PC-3 (cell line): Measurements from ENCODE around the gene GZMH.

Source experiments
- CTCF ChIP-seq: fragments of 300-600 bp; sonication (generic); conservative IDR thresholded peaks from 2 replicates; pipeline ENCODE4 v1.5.1; 2017; ENCODE audit warnings: antibody characterized with exemption, low read depth, mild to moderate bottlenecking, low read length
- EZH2 ChIP-seq: fragments of 300-600 bp; sonication (generic); IDR thresholded peaks from one replicate; pipeline ENCODE4 v1.6.1; 2017; ENCODE audit warnings: antibody characterized with exemption, mild to moderate bottlenecking, low read length; ENCODE audit not compliant: unreplicated experiment

DNA sequence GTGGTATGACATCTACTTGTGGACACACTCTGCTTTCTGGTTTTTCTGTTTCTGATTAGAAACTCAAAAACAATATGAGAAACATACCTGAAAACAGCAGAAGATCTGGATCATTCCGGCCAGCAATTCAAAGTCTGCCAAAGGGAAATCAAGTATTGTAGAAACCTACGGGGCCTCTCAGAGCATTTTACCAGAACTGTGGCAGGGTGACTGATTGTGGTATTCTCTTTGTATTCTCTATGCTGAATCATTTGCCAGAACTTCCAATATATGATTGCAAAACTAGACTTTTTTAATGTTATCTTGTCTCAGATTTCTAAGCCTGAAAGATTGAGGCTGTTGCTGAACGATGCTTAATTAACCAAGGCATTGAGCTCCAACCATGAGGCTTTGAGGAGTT is 30.4 kb upstream of the GZMH start:
- TF ChIP-seq CTCF (no peak), EZH2 (no peak)
